HG03565 (cell line): Measurements from ENCODE around the gene MTRFR.
"Not testable (repeated sequence)": the region's sequence is repeated elsewhere in the genome, so short reads cannot be mapped to it uniquely, and the experiment has no call there.

ENCODE experiments used
- ATAC-seq: cut with Tn5 transposase; IDR thresholded peaks from one replicate; pipeline ENCODE4 v1.9.1; 2021; ENCODE audit warnings: mild to moderate bottlenecking, moderate library complexity; ENCODE audit not compliant: unreplicated experiment

MTRFR gene

GRCh38 chr12:123232807-123233504 is at the start of gene MTRFR, which contains the start of gene MPHOSPH9:
MTRFR (plus strand) TSS chr12:123233436; CDS start chr12:123253675, 20,239 bp downstream.
MPHOSPH9 (minus strand) TSS chr12:123233141; CDS start chr12:123230364, 2,777 bp downstream.
- ATAC-seq = peak; percentile 63

- ATAC-seq = no peak
Measured at GRCh38 chr12:123187637-123188036, 45.6 kb upstream of the MTRFR start.

GRCh38 chr12:123199936-123200335 is 33.3 kb upstream of the MTRFR start:
- no peak for ATAC-seq

GRCh38 chr12:123200414-123200813 is 32.8 kb upstream of the MTRFR start:
- ATAC-seq = no peak

- ATAC-seq = not testable (repeated sequence)
Measured at GRCh38 chr12:123206794-123207193, 26.4 kb upstream of the MTRFR start.

- ATAC-seq = not testable (repeated sequence)
Measured at GRCh38 chr12:123207815-123208214, 25.4 kb upstream of the MTRFR start.

- peak; percentile 68 for ATAC-seq
Measured at GRCh38 chr12:123223241-123223668, 10.0 kb upstream of the MTRFR start.

GRCh38 chr12:123225443-123225842 is 7.8 kb upstream of the MTRFR start:
- no peak for ATAC-seq

GRCh38 chr12:123227581-123228258 is 5.5 kb upstream of the MTRFR start:
- ATAC-seq = no peak

GRCh38 chr12:123229051-123229450 is 4.2 kb upstream of the MTRFR start:
- no peak for ATAC-seq

GRCh38 chr12:123231931-123232330 is 1.3 kb upstream of the MTRFR start:
- no peak for ATAC-seq

GRCh38 chr12:123232472-123232806 is 797 bp upstream of the MTRFR start:
- no peak for ATAC-seq

- peak; percentile 3 for ATAC-seq
Measured at GRCh38 chr12:123233505-123234308, 471 bp downstream of the MTRFR start.

GRCh38 chr12:123237646-123238329 is 4.6 kb downstream of the MTRFR start:
- ATAC-seq = no peak

GRCh38 chr12:123238330-123238682 is 5.1 kb downstream of the MTRFR start:
- ATAC-seq = no peak

- no peak for ATAC-seq
Measured at GRCh38 chr12:123238961-123239360, 5.7 kb downstream of the MTRFR start.

GRCh38 chr12:123242116-123242904 is 9.1 kb downstream of the MTRFR start:
- no peak for ATAC-seq

GRCh38 chr12:123243671-123244262 is 10.5 kb downstream of the MTRFR start:
- ATAC-seq = no peak

GRCh38 chr12:123245678-123246077 is 12.4 kb downstream of the MTRFR start:
- ATAC-seq = no peak

- ATAC-seq = not testable (repeated sequence)
Measured at GRCh38 chr12:123248129-123248528, 14.9 kb downstream of the MTRFR start.
